ENCODE measurements around the gene RASD1. TPM values are rescaled to one million over a fixed set of nuclear protein-coding genes. Genes with fewer than 3 reads are reported as not detected.

Gene RASD1
- total and polyA plus RNA-seq, 3 experiments from 2014 or later, result 1.0 to 1.1 (median 1.0) TPM

GRCh38 chr17:17497845-17498520 is 1.8 kb upstream of the RASD1 start:
- Mint-ChIP-seq H3K4me3 (peak overlapping the region in 1 of 7 donors; percentile 53), H3K27me3 (peaks cover 9 to 11% of the 10 kb centered on the region in 2 donors), H3K9me3 (no peaks in the 10 kb centered on the region), H3K36me3 (no peaks in the 10 kb centered on the region), H3K27ac (no peak overlapping the region), H3K4me1 (peaks cover 11 to 25% (median 11%) of the 10 kb centered on the region in 3 donors)
- Histone ChIP-seq H3K9me3 (ENCODE audit: low read length) (no peaks in the 10 kb centered on the region), H3K4me3 (ENCODE audit: low read length) (no peak overlapping the region), H3K4me1 (ENCODE audit: insufficient read depth, low read length) (peaks cover 10% of the 10 kb centered on the region), H3K27ac (ENCODE audit: low read depth, low read length) (no peak overlapping the region), H3K27me3 (ENCODE audit: insufficient read depth, low read length, poor library complexity, severe bottlenecking) (no peaks in the 10 kb centered on the region), H3K36me3 (ENCODE audit: insufficient read depth, low read length) (no peaks in the 10 kb centered on the region)
- ChIA-PET POLR2A (interaction anchor here (1.1 kb wide), 1 partner anchor 145 kb away, joined by 5 read pairs; no protein-coding TSS in a partner anchor), CTCF (interaction anchor here (0.8 to 3.6 kb wide), 10 partner anchors 13 to 421 kb away, joined by 3 to 71 read pairs (median 6); partner anchors contain the start of gene PEMT)
- DNase-seq, result no peak

- Mint-ChIP-seq H3K4me3 (peak overlapping the region in 6 of 7 donors; percentile 25 to 60 (median 56)), H3K4me1 (peaks cover 11 to 25% (median 11%) of the 10 kb centered on the region in 3 donors), H3K36me3 (peaks cover 0 to 6% (median 0%) of the 10 kb centered on the region in 3 donors), H3K27me3 (peaks cover 7 to 10% of the 10 kb centered on the region in 2 donors), H3K27ac (peak overlapping the region in 1 of 8 donors; percentile 84), H3K9me3 (no peaks in the 10 kb centered on the region)
- Histone ChIP-seq H3K36me3 (ENCODE audit: insufficient read depth, low read length) (no peaks in the 10 kb centered on the region), H3K9me3 (ENCODE audit: low read length) (no peaks in the 10 kb centered on the region), H3K27me3 (ENCODE audit: insufficient read depth, low read length, poor library complexity, severe bottlenecking) (no peaks in the 10 kb centered on the region), H3K27ac (ENCODE audit: low read depth, low read length) (no peak overlapping the region), H3K4me3 (ENCODE audit: low read length) (no peak overlapping the region), H3K4me1 (ENCODE audit: insufficient read depth, low read length) (peaks cover 10% of the 10 kb centered on the region)
- no peak for DNase-seq
- ChIA-PET CTCF (interaction anchor here (0.6 to 3.6 kb wide), 36 partner anchors 8 to 571 kb away, joined by 3 to 71 read pairs (median 4); partner anchors contain the start of gene PEMT), POLR2A (interaction anchor here (0.9 to 1.1 kb wide), 3 partner anchors 8 to 145 kb away, joined by 3 to 5 read pairs (median 4); no protein-coding TSS in a partner anchor)
Measured at GRCh38 chr17:17497065-17497844, 1.1 kb upstream of the RASD1 start.

GRCh38 chr17:17495536-17496188 is 533 bp downstream of the RASD1 start:
- POLR2A ChIA-PET, result interaction anchor here (0.6 kb wide), 1 partner anchor 104 kb away, joined by 3 read pairs; no protein-coding TSS in a partner anchor

GRCh38 chr17:17494870-17495535 is 1.2 kb downstream of the RASD1 start:
- H3K27ac ChIP-seq (ENCODE audit: low read depth, low read length), result no peak overlapping the region
- peaks cover 10% of the 10 kb centered on the region for H3K4me1 ChIP-seq (ENCODE audit: insufficient read depth, low read length)
- H3K9me3 ChIP-seq (ENCODE audit: low read length), result no peaks in the 10 kb centered on the region
- POLR2A ChIA-PET, result no interaction called here
- Mint-ChIP-seq H3K9me3 (no peaks in the 10 kb centered on the region), H3K4me1 (peaks cover 11 to 25% (median 11%) of the 10 kb centered on the region in 3 donors), H3K27ac (peak overlapping the region in 3 of 8 donors; percentile 16 to 77 (median 75)), H3K27me3 (peaks cover 5 to 7% of the 10 kb centered on the region in 2 donors), H3K36me3 (peaks cover 0 to 25% (median 2%) of the 10 kb centered on the region in 3 donors), H3K4me3 (peak overlapping the region; percentile 76 to 92 (median 85))
- peak in 2 of 5 donors; percentile 12 to 46 for DNase-seq
- peak overlapping the region; percentile 60 for H3K4me3 ChIP-seq (ENCODE audit: low read length)
- no peaks in the 10 kb centered on the region for H3K27me3 ChIP-seq (ENCODE audit: insufficient read depth, low read length, poor library complexity, severe bottlenecking)
- H3K36me3 ChIP-seq (ENCODE audit: insufficient read depth, low read length), result no peaks in the 10 kb centered on the region
- CTCF ChIA-PET, result interaction anchor here (1.1 to 3.6 kb wide), 7 partner anchors 13 to 146 kb away, joined by 4 to 71 read pairs (median 4); no protein-coding TSS in a partner anchor

More at GRCh38 chr17:17495536-17496188, 533 bp downstream of the RASD1 start:
- H3K27ac Mint-ChIP-seq, result peak overlapping the region in 4 of 8 donors; percentile 16 to 77 (median 74)
- H3K27me3 ChIP-seq (ENCODE audit: insufficient read depth, low read length, poor library complexity, severe bottlenecking), result no peaks in the 10 kb centered on the region
- H3K4me3 ChIP-seq (ENCODE audit: low read length), result peak overlapping the region; percentile 60
- peaks cover 11 to 25% (median 11%) of the 10 kb centered on the region in 3 donors for H3K4me1 Mint-ChIP-seq
- no peaks in the 10 kb centered on the region for H3K9me3 Mint-ChIP-seq
- H3K36me3 Mint-ChIP-seq, result peaks cover 0 to 22% (median 2%) of the 10 kb centered on the region in 3 donors
- H3K27me3 Mint-ChIP-seq, result peaks cover 5 to 7% of the 10 kb centered on the region in 2 donors
- DNase-seq, result peak in 2 of 5 donors; percentile 13 to 51
- H3K4me3 Mint-ChIP-seq, result peak overlapping the region; percentile 76 to 92 (median 85)
- H3K27ac ChIP-seq (ENCODE audit: low read depth, low read length), result no peak overlapping the region
- CTCF ChIA-PET, result interaction anchor here (1.1 to 3.6 kb wide), 19 partner anchors 9 to 537 kb away, joined by 3 to 71 read pairs (median 5); no protein-coding TSS in a partner anchor
- no peaks in the 10 kb centered on the region for H3K9me3 ChIP-seq (ENCODE audit: low read length)
- H3K4me1 ChIP-seq (ENCODE audit: insufficient read depth, low read length), result peaks cover 10% of the 10 kb centered on the region
- no peaks in the 10 kb centered on the region for H3K36me3 ChIP-seq (ENCODE audit: insufficient read depth, low read length)

- peaks cover 10% of the 10 kb centered on the region for H3K4me1 ChIP-seq (ENCODE audit: insufficient read depth, low read length)
- H3K36me3 ChIP-seq (ENCODE audit: insufficient read depth, low read length), result no peaks in the 10 kb centered on the region
- Mint-ChIP-seq H3K4me3 (peak overlapping the region in 5 of 7 donors; percentile 32 to 56 (median 44)), H3K36me3 (peaks cover 0 to 28% (median 4%) of the 10 kb centered on the region in 3 donors), H3K27me3 (peaks cover 5 to 7% of the 10 kb centered on the region in 2 donors), H3K9me3 (no peaks in the 10 kb centered on the region), H3K27ac (peak overlapping the region in 1 of 8 donors; percentile 24), H3K4me1 (peaks cover 11 to 25% (median 11%) of the 10 kb centered on the region in 3 donors)
- no peak for DNase-seq
- H3K9me3 ChIP-seq (ENCODE audit: low read length), result no peaks in the 10 kb centered on the region
- no peak overlapping the region for H3K27ac ChIP-seq (ENCODE audit: low read depth, low read length)
- ChIA-PET CTCF (interaction anchor here (3.6 kb wide), 1 partner anchor 146 kb away, joined by 71 read pairs; no protein-coding TSS in a partner anchor), POLR2A (no interaction called here)
- H3K4me3 ChIP-seq (ENCODE audit: low read length), result no peak overlapping the region
- H3K27me3 ChIP-seq (ENCODE audit: insufficient read depth, low read length, poor library complexity, severe bottlenecking), result no peaks in the 10 kb centered on the region
Measured at GRCh38 chr17:17494499-17494869, 1.7 kb downstream of the RASD1 start.

- H3K4me3 Mint-ChIP-seq, result peak overlapping the region in 3 of 7 donors; percentile 6 to 46 (median 45)
- Histone ChIP-seq H3K9me3 (ENCODE audit: low read length) (no peaks in the 10 kb centered on the region), H3K36me3 (ENCODE audit: insufficient read depth, low read length) (no peaks in the 10 kb centered on the region), H3K4me1 (ENCODE audit: insufficient read depth, low read length) (peaks cover 10% of the 10 kb centered on the region), H3K4me3 (ENCODE audit: low read length) (no peak overlapping the region), H3K27me3 (ENCODE audit: insufficient read depth, low read length, poor library complexity, severe bottlenecking) (no peaks in the 10 kb centered on the region), H3K27ac (ENCODE audit: low read depth, low read length) (no peak overlapping the region)
- peaks cover 11 to 25% (median 11%) of the 10 kb centered on the region in 3 donors for H3K4me1 Mint-ChIP-seq
- DNase-seq, result no peak
- H3K36me3 Mint-ChIP-seq, result peaks cover 0 to 32% (median 4%) of the 10 kb centered on the region in 3 donors
- H3K9me3 Mint-ChIP-seq, result no peaks in the 10 kb centered on the region
- CTCF ChIA-PET, result no interaction called here
- peak overlapping the region in 1 of 8 donors; percentile 57 for H3K27ac Mint-ChIP-seq
- H3K27me3 Mint-ChIP-seq, result peaks cover 5 to 7% of the 10 kb centered on the region in 2 donors
- POLR2A ChIA-PET, result no interaction called here
Measured at GRCh38 chr17:17493986-17494466, 2.2 kb downstream of the RASD1 start.

Data from CD8-positive, alpha-beta memory T cell (primary cell).